ENCODE results near the gene ISG15.
"Not testable (repeated sequence)": the region's sequence is repeated elsewhere in the genome, so short reads cannot be mapped to it uniquely, and the experiment has no call there.

ISG15 gene

DNA sequence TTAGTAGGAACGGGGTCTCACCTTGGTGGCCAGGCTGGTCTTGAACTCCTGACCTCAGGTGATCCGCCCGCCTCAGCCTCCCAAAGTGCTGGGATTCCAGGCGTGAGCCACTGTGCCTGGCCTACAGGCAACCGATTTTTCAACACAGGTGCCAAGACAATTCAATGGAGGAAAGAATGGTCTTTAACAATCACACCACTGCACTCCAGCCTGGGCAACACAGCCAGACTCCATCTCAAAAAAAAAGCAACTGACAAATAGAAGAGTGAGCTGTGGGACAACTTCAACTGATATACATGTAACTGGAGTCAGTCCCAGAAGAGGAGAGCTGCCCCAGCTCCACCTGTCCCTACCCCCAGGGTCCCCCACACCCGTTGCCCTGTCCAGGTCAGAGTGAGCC, 18.8 kb upstream of the ISG15 start:
- DNase-seq (ENCODE audit: low read depth in 2 of 2) = not testable (repeated sequence)

DNA sequence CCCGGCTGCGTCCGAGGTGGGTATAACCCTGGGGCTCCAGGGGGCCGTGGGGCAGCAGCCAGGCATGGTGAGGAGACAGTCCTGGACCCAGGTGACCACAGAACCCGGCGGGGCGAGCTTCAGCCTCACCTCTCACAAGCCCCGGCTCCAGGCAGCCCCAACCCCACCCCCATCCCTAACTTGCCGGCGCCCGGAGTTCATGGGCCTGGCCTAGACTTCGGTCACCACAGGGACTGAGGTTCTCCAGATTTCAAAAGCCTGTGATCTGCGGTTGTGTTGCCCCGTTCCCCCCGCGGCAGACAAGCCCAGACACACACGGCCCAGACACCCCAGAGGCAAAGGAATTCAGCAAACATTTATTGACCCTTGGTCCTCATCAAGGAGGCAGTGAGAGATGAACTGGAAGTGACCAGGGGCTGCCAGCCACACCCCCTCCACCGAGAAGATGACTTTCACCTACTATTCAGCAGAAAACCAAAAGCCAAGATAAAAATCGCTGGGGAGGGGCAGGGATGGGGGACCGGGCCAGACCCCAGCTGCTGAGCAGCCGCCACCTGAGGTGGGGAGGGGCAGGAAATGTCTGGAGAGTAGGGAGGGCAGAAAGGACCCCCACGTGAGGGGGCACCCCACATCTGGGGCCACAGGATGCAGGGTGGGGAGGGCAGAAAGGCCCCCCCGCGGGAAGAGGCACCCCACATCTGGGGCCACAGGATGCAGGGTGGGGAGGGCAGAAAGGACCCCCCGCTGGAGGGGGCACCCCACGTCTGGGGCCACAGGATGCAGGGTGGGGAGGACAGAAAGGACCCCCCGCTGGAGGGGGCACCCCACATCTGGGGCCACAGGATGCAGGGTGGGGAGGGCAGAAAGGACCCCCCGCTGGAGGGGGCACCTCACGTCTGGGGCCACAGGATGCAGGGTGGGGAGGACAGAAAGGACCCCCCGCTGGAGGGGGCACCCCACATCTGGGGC, 17.3 kb upstream of the ISG15 start:
- no peak for DNase-seq (ENCODE audit: low read depth in 2 of 2)

DNA sequence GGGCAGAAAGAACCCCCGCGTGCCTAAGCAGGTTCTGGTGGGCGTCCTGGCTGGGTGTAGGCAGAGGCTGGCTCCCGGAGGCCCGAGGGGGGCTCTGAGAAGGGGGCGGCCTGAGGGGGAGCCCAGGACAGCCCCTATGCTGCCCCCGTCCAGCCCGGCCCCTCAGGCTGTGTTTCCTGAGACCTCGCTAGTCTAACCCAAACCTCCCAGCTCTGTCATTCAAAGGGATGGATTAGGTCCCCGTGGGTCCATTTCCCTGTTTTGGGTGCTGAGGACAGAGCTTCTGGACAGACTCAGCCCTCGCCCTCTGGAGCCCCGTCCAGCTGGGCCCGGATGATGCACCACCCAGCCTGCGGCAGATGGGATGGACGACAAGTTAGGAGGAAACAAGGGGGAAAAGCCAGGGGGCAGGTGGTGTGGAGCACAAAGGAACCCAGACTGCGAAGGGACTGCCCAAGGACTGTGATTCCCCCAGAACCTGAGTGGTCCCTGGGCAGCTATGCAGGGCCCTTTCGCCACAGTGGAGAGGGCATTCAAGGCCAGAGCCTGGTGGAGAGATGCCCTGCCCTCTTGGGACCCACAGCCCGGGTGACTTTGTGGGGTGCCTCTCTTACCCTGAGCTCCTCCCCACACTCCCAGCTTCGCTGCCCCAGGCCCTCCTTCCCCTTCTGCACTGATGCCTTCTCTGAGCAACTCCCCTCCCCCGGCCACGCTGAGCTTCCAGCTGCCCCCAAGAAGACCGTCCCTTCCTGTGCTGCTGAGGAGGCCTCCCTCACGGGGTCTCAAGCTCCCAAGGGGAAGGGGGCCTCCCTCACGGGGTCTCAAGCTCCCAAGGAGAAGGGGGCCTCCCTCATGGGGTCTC, 16.2 kb upstream of the ISG15 start:
- no peak for DNase-seq (ENCODE audit: low read depth in 2 of 2)

DNA sequence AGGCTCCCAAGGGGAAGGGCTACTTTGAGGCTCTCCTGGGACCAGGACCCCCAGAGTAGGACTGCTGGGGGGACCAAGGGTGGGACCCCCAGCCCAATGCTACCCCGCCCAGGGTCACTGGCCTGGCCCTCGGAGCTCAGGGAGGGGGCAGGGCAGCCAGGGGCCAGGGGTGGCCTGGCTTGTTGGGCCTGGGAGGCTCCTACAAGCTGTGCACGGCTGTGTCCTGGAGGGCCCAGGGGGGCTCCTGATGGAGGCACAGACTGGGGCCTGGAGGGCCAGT, 15.6 kb upstream of the ISG15 start:
- DNase-seq (ENCODE audit: low read depth in 2 of 2) = no peak

DNA sequence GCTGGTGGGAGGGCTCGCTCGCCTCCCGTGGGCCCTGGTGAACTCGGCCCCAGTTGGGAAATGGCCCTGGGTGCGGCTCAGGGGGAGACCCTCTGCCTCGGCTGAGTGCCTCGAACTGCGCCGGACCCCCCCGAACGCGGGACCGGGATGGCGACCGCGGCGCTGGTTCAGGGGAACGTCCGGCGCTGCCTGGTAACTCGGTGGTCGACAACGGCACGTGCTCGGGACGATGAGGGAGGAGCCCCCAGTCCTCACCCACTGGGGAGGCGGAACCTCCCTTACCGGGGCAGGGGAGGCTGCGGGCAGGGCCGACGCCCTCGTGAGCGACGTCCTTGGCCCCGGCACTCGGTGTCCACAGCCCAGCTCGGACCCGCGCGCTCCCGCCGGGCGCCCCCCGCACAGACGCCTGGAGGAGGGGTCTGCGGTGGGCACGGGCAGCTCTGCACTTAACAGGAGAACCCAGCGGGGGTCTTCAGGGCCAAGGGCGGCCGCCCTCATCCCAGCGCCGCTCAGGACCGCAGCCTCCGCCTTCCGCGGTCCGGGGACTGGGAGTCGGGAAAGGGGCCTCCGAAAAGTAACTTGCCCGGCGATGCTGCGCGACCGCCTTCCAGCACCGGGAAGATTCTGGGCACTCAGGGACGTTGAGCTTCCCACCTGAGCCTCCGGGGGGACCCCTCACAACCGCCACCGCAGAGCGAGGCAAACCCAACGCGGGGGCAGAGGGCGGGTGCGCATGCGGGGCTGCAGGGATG, 15.1 kb upstream of the ISG15 start:
- no peak for DNase-seq (ENCODE audit: low read depth in 2 of 2)

DNA sequence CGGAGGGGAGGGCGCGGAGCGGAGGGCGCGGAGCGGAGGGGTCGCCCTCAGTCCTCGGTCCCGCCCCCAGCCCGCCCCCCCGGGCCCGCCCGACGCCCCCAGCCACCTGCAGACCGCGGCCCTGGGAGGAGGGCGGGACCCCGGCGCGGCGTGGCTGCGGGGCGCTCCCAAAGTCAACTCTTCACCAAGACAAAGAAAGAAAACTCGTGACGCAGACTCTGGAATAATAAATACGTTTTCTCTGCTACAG, 14.6 kb upstream of the ISG15 start:
- DNase-seq (ENCODE audit: low read depth in 2 of 2) = no peak

DNA sequence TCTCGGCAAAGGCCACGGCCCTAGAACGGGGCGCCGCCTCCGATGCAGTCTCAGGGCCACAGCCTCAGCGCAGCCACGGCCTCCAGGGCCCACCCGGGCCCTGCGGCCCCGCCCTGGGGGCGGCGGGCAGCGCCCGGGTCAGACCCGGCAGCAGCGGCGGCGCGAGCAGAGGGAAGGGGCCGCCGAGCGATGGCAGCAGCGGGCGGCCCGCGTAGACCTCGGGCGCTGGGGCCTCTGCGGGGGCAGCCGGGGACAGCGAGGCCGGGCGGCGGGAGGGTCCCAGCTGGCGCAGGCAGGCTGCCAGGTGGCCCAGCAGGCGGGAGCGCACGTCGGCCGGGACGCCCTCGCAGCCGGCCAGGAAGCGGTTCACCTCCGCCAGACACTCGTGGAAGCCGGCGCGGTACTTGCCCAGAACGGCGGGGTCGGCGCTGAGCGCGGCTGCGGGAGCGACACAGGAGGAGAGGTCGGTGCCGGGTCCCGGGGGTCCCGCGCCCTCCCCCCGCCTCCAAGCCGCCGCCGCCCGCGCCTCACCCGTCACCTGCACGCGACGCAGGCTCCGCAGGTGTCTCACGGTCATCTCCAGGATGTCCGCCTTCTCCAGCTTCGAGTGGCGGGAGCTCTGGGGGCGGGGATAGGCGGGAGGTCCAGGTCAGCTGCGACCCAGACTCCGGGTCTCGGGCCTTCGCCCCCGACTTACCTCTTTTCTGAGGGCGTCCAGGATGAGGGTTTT, 14.1 kb upstream of the ISG15 start:
- DNase-seq (ENCODE audit: low read depth in 2 of 2) = no peak

DNA sequence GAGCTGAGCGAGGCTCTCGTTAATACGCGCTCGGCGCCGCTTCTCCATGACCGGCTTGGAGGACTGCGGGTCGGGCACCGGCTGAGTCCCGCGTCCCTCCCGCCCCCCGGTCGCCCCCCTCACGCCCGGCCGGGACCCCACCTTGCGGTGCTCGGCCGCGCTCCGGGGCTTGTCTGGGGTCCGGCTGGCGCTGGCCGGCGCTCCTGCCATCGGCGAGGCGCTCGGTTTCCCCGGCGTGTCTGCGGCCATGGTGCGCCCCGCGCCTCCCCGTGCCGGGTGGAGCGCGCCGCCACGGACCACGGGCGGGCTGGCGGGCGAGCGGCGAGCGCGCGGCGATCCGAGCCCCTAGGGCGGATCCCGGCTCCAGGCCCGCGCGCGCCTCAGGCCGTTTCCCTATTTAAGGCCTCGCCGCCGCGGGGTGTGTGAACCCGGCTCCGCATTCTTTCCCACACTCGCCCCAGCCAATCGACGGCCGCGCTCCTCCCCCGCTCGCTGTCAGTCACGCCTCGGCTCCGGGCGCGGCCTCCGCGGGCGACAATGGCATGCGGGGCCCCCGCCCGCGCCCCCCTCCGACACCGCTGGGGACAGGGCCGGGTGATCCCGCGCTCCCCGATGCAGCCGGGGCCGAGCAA, 13.5 kb upstream of the ISG15 start, which contains the start of gene HES4:
Gene HES4, minus strand, starts transcription at position 373 of the 632 bp plus-strand sequence. Its CDS starts 124 bp downstream, at position 249.
- DNase-seq (ENCODE audit: low read depth in 2 of 2) = peak; percentile 38 to 60

DNA sequence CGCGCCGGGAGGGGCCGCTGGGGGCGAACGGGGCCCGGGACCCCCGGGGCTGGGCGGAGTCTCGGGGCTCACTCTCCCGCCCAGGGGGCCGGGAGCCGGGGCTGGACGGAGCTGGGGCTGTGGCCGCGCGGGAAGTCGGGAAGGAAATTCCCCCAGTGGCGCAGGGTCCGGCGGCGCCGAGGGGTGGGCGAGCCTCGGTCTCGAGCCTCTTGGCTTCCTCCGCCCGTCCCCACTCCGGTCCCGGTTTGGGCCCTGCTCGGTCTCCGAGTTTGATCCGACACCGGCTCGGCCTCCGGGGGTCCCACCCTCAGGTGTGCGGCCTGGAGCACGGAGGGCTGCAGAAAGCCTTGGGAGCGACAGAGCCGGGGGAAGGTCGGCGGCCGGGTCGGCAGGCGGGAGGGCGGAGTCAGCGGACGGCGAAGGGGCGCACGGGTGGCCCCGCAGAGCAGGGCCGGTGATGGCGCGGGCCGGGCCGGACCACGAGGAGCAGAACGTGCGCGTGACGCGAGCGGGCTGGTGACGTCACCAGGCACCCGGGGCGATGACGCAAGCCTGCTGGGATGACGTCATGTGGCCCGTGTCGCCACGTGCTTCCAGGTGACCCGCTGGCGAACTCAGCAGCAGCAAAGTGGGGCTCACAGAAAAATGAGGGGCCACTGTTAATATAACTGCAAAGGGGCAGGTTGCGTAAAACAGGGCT, 12.8 kb upstream of the ISG15 start:
- DNase-seq (ENCODE audit: low read depth in 2 of 2) = peak; percentile 39 to 46

DNA sequence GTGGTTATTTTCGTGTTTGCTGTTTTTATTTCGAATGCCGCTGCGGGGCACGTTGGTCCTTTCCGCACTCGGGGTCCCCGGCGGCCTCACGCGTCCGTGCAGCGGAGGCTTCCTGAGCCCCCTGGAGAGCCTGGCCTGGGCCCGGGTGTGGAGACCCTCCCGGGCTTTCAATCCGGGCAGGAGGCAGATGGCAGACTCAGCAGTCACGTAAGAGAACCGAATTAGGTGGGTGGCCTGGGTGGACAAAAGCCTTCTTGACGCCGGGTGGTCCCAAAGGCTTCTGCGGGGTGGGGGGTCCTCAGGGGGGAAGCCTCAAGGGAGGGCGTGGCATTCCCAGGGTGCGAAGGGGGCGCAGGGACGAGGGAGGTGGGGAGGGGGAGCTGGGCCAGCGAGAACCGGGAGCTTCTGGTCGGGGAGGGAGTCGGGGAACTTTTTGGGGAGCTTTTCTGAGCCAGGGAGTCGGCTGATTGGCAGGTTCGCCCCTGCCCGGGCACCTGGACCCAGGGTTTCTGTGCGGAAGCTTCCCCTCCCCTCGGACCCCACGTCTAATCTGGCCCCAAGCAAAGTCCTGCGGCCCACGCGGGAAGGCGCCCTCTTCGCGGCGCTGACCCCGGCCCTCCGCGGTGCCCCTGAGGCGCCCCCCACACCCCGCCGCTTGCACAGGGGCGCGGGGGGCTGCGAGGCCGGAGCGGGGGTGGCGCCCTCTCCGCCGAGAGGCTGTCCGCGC, 12.1 kb upstream of the ISG15 start:
- no peak for DNase-seq (ENCODE audit: low read depth in 2 of 2)

DNA sequence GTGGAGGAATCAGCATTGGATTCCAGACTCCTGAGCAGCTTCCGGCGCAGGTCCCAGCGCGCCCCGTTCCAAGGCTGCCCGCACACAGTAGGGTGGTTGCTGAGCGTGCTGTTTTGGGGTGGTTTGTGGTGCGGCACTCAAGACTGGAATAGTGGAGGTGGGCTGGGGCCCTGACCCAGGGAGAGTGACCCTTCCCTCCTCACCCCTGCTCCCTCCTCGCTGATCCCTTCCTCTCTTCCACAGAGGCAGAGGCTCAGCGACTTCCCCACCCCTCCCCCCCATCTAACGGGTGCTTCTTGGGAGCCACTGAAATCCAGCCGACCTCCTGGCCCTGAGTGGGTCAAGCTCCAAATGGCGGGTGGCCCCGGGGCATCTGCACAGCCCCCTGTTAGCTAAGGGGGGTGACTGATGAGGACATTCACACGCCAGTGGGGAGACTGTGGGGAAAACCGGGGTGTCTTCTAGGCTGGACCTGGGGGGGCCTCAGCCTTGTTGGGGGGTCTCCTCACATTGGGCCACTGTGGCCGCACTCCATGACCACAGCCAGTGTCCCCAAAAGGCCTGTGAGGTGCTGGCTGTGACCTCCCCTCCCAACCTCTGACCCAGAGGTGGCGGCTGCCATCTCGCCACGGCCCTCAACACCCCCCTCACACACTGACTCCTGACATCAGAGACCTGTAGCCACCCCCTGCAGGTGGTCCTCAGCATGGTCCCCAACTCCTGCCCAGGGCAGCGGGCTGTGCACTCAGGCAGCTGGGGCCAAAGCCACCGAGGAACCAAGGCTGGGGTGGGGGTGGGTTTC, 9.5 kb upstream of the ISG15 start:
- DNase-seq (ENCODE audit: low read depth in 2 of 2) = no peak

DNA sequence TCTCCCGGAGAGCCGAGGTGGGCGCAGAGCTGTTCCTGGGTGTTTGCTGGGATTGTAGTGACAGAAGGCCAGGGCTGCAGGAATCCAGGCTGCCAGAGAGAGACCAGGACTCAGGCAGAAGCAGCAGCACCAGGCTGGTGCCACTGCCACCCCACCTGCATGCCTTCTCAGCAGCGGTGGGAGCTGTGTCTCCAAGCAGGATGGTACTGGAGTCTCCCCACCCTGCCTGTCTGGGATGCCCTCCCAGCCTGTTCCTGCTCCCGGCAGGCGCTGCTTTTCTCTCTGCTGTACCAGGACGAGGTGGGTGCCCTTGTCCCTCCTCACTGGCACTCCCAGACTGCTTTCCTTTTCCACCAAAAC, 8.9 kb upstream of the ISG15 start:
- DNase-seq (ENCODE audit: low read depth in 2 of 2) = no peak

DNA sequence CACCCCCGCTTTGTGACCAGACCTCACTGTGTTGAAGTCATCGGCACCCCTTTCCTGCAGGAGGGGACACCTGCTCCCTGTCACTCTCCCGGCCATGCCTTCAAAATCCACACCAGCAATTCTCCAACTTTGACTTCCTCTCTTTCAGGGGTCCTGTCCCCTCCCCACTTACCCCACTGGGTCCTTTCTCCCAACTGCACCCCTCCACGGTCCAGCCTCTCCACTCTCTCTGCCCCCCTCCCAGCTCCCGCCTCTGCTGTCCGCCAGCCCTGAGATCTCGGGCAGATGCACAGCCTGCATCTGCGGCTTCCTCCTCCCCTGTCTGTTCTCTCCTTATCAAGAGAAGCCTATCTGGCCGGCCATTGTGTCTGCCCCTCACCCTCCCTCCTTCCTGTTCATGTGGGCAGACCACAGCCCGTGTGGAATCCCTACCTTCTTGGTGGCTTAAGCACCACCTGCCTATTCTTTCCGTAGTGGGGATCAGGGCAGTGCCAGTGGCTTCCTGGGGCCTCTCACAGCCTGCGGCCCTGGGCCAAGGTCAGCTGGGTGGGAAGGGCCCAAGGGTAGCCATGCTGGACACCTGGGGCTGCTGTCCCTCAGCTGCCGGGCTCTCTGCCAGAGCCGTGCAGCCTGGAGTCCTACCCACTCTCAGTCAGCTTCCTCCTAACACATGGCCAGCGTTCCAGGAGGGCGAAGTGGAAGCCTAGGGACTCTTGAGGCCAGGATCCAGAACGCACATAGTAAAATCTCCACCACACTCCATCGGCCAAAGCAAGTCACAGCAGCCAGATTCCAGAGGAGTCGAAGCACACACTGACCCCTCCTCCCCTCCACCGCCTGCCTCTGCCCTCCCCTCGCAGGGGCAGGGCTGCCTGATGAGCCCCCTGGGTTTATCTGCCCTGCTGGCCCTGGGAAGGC, 8.3 kb upstream of the ISG15 start:
- no peak for DNase-seq (ENCODE audit: low read depth in 2 of 2)

DNA sequence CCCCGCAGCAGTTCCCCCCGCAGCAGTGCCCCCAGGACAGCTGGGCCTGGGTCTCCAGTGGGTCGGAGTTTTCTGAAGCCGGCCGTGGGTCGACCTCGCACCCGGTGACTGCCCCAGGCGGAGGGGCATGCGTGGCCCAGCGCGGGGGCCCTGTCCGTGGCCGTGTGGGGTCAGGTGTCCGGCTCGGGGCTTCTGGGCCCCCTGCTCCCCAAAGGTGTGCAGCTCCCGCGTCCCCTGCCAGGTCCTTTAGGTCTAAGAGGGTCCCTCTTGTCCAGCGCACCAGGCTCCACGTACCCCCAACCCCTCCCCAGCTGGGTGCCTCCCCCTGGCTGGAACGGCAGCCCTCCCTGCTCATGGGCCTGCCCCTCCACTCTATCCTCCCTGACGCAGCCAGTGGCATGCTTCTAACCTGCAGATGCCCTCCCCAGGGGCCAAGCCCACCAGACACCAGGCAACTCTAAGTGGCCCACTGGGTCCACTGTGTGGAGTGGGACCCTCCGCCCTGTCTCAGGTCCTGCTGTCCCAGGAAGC, 7.5 kb upstream of the ISG15 start:
- DNase-seq (ENCODE audit: low read depth in 2 of 2) = no peak

DNA sequence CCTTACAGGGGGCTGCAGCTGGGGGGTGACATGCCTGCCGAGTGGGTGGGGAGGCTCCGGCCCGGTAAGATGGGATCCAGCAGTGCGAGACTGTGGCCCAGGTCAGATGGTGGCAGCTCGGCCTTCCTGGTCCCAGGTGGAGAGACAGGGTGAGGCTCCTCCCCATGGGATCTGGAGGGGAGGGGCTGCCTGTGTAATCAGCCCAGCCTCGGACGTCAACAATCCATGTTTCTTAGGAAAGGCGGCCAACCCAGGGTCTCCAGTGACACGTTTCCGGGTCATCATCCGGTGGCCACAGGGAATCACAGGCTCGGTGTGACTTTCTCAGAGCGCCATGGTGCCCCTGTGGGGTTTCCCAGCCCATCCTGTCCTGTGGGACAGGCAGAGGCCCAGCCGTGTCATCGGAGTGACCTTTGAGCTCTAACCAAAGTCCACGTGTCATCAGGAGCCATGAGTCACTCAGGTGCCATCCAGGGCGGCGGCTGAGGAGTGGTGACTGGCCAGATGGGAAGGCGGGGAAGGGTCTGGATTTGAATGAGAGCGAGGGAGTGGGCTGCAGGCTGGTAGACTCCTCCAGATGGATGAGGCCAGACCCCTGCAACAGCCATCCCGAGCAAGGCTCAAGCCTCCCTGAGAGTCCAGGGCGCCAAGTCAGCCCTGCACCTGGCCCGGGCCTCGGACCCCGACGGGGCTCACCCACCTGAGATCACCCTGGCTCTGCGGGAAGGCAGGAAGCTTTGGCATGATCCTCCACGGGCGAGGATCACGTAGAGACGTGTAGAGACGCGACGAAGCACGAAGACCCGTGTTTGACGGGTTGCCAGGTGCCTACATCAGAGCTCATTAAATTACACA, 6.8 kb upstream of the ISG15 start:
- no peak for DNase-seq (ENCODE audit: low read depth in 2 of 2)

DNA sequence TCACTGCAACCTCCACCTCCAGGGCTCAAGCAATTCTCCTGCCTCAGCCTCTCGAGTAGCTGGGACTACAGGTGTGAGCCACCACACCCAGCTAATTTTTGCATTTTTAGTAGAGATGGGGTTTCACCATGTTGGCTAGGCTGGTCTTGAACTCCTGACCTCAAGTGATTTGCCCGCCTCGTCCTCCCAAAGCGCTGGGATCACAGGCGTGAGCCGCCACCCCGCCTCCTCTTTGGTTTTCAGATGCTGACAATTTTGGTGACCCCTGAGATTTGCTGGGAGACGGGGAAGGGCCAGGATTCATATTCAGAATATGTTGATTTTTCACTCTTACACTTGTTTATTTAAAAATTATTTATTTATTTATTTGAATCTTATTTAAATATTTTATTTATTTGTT, 3.2 kb upstream of the ISG15 start:
- not testable (repeated sequence) for DNase-seq (ENCODE audit: low read depth in 2 of 2)

DNA sequence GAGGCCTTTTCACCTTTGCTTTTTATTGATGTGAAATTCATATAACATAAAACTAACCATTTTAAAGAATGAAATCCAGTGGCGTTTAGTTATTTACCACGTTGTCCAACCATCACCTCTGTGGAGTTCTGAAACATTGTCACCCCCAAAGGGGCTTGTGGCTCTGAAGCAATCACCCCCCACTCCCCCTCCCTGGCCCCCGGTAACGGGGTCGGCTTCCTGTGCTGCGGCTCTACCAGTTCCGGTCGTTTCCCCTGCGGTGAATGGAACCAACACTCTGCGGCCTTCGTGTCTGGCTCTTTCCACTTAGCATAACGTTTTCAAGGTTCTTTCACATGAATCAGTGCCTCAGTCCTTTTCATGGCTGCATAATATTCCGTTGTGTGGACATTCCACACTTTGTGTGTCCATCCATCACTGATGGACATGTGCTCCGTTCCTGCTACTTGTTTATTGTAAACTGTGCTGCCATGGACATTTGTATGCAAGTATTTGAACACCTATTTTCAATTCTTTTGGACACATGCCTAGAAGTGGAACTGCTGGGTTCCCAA, 1.8 kb upstream of the ISG15 start:
- no peak for DNase-seq (ENCODE audit: low read depth in 2 of 2)

Data from stimulated activated CD4-positive, alpha-beta T cell treated with anti-CD3 and anti-CD28 coated beads, Interleukin-12 subunit alpha, Interleukin-12 subunit beta, amount 100 ng/mL, for 24 hours (primary cell).